Stimulated activated CD8-positive, alpha-beta memory T cell treated with anti-CD3 and anti-CD28 coated beads, Interleukin-12 subunit alpha, Interleukin-12 subunit beta, amount 100 ng/mL, for 24 hours (primary cell): ENCODE results near the gene IPMK.
"Not testable (repeated sequence)": the region's sequence is repeated elsewhere in the genome, so short reads cannot be mapped to it uniquely, and the experiment has no call there.

ENCODE experiments used
- DNase-seq: peaks from one replicate; pipeline ENCODE4 v3.0.0-alpha.2; 2020; ENCODE audit errors: extremely low read depth

The IPMK gene

DNA sequence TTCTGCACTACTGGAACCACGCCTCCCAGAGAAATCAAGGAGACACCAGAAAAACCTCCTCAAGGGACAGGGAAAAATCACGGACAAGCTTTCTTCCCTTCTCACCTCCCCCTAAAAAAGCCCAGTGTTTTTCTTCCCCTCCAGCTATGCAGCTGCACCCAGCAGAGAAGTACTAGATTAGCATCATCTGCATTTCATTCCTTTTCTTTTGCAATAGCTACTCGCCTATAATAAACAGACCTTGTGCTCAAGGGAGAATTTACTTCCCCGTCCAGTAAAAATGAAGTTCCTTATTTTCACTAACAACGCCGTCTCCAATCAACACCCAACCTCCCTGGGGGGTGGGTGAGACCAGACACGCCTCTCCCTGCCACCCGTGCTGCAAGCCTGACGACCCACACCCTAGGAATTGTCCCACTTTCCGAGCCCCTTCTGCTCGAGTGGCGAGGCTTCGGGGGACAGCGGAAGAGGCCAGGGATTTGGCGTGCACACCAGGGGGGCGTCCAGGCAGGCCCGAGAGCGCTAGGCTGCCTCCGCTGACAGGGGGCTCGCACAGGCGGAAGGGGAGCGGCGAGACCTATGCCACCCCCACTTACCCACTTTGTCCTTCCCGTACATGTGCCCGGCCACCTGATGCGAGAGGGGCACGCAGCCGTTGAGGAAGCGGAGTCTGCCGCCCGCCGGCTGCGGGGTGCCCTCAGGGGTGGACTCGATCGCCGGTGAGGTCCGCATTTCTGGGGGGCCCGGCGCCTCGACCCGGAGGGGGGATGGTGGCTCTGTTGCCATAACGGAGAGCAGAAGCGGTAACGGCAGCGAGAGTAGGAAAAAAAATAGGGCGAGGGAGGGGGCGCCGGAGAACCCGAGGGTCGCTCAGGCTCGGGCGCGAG lies 625 bp downstream of the IPMK start:
- DNase-seq: no peak

DNA sequence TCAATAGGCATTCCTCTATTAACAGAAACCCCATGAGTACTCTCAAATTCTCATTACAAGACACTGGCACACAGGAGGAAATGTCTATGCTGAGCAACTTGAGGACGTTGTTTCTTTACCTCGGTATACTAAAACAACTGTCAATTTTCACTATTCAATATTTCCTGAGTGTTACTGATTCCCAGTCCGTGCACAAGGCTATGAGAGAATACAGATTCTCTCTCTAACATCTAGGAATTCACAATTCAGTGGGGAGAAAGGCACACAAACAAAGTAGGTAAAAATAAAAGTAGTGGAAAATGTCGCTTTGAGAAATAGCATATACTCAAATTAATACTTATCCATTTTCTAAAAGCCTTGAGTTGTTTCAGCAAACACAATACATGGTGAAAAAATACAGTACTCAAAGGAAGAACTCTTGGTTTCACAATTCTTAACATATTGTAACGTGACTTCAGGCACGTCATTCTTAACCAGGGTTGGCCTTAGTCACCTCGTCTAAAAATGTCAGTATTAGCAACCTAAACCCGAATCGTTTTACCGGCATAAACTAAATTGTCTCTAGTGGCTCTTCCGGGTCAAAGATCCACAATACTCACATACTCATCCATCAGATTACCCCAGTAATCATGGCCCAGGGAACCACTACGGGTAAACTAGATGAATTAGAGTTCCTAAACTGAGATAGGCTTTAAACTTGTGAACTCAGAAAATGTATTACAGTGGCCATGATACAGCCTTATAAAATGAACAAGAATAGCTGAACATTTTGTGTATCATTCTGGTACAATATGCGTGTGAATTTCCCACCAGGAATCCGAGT lies 1.5 kb downstream of the IPMK start:
- DNase-seq: no peak

DNA sequence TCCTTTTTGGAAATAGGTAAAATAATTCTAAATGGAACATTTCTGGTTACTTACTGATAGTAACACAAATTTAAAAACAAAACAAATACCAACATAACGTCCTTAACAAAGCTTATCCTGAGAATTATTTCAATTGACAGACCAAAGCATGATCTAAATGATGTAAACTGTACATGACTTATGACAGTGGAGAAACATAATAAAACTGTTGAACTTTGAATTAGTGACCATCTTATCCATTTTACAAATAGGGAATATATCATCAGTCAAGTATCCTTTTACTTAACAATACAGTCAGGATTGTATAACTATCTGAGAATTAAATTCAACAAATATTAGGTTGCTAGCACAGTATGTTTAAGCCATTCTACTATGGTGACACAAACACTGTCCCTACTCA lies 2.4 kb downstream of the IPMK start:
- DNase-seq: no peak

DNA sequence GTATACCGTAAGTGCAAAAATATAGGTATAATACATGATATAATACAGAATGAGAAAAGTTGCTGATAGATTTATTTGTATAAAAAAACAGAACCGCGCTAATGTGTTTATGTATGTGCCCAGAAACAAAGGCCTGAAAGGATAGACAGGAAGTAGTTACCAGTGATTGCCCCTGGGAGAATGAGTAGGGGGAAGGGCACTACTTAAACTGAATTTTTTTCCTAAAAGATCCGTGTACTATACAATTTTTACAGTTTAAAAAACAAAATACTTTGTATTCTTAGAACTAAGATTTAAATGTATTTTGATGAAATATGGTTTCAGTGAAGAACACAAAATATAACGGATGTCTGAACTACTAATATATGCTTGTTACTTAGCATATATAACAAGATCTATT lies 2.9 kb downstream of the IPMK start:
- DNase-seq: no peak

DNA sequence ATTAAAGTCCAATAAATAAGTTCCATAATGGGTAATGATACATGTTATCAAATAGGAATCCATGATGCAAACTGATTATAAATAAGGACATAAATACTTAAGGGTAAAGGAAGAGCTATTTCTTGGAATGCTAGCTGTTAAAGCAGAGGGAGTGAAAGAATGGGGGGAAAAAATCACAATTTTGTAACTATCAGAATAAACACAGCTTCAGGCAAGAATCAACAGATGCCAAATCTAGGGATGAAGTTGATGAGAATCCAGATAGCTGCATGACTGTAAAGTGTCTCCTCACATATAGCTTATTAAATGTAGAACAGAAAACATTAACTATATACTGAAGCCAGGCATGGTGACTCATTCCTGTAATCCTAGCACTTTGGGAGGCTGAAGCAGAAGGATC lies 4.9 kb downstream of the IPMK start:
- no peak for DNase-seq

DNA sequence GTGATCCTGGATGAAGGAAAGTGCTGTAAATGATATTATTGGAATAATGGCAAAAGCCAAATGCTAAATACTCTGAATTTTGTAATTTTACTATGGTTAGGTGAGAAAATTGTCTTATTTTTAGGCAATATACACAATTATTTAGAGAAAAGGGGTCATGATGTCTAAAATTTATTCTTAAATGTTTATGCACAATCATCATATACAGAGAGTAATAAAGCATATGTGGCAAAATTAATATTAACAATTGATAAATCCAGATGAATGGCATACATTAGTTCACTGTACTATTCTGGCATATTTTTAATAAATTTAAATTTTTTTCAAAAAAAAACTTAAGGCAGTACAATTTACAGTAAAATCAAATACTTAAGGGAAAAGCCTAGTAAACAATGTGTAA lies 7.4 kb downstream of the IPMK start:
- no peak for DNase-seq

DNA sequence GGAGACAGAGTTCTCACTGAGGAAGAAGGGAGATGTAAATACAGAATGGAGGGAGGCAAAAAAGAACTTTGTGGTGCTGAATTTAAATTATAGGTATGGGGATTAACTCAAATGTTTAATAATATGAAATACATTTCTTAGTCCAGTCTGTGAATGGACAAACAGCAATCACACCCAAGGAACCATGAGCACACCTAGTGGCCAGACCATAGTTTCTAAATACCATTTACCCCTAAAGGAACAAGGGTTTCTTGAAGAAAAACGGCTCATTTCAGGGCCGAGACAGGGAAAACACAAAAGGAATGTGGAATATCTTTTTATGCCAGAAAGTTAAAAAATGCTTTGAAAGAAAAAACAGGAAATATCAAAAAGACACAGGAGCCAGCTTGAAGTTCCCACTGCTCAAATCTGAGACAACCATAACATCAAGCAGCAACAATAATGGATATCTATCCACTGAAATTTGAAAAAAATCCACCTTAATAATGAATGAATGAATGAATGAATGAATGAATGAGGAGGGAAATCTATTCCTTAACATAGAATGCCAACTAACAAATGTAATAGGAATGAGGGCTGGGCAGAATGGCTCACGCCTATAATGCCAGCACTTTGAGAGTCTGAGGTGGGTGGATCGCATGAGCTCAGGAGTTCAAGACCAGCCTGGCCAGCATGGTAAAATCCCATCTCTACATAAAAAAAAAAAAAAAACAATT lies 8.6 kb downstream of the IPMK start:
- no peak for DNase-seq

DNA sequence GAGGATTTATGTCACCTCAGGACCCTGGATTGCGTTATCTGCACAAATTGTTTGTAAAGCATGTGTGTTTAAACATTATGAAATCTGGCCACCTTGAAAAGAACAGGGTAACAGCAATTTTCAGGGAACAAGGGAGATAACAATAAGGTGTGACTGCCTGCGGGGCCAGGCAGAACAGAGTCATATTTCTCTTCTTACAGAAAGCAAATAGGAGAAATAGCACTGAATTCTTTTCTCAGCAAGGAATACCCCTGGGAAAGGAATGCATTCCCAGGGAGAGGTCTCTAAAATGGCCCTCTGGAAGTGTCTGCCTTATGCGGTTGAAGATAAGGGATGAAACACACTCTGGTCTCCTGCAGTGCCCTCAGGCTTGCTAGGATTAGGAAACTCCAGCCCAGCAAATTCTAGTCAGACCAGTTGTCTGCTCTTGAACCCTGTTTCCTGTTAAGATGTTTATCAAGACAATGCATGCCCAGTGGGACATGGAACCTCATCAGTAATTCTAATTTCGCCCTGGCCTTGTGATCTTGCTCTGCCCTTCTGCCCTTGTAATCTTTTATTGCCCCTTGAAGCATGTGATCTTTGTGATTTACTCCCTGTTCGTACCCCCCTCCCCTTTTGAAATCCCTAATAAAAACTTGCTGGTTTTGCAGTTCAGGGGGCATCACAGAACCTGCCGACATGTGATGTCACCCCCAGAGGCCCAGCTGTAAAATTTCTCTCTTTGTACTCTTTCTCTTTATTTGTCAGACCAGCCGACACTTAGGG lies 11.5 kb downstream of the IPMK start:
- not testable (repeated sequence) for DNase-seq

DNA sequence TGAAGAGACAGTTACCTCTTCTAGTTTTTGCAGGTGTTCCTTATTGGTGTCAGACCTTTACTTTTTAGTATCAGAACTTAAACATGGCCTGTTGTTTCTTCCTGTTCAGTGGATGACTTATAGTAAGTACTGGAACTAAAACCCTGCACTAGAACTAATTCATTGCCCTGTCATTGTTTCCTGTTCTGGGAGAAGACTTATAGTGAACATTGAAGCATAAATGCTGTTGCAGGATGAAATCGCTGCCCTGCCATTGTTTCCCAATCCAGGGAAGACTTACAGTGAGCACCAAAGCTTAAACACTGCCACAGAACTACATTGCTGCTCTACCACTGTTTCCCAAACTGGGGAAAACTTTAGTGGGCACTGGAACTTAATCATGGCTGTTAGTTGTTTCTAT lies 13.1 kb downstream of the IPMK start:
- DNase-seq: no peak

DNA sequence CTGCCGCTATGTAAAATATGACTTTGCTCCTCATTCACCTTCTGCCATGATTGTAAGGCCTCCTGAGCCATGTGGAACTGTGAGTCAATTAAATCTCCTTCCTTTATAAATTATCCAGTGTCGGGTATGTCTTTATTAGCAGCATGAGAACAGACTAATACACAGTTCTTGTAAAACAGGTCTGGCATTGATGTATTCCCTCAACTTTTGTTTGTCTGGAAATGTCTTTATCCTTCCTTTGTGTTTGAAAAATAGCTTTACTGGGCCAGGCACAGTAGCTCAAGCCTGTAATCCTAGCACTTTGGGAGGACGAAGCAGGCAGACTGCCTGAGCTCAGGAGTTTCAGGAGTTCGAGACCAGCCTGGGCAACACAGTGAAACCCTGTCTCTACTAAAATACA lies 14.5 kb downstream of the IPMK start:
- DNase-seq: no peak

DNA sequence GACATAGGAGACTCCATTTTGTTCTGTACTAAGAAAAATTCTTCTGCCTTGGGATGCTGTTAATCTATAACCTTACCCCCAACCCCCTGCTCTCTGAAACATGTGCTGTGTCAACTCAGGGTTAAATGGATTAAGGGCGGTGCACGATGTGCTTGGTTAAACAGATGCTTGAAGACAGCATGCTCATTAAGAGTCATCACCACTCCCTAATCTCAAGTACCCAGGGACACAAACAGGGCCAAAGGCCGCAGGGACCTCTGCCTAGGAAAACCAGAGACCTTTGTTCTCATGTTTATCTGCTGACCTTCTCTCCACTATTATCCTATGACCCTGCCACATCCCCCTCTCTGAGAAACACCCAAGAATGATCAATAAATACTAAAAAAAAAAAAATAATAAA lies 23.0 kb downstream of the IPMK start:
- not testable (repeated sequence) for DNase-seq

DNA sequence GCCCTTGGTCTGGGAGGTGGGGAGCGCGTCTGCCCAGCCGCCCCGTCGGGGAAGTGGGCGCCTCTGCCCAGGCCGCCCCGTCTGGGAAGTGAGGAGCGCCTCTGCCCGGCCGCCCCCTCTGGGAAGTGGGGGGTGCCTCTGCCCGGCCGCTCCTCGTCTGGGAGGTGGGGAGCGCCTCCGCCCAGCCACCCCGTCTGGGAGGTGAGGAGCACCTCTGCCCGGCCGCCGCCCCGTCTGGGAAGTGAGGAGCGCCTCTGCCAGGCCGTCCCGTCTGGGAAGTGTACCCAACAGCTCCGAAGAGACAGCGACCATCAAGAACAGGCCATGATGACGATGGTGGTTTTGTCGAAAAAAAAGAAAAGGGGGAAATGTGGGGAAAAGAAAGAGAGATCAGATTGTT lies 23.5 kb downstream of the IPMK start:
- DNase-seq: not testable (repeated sequence)

DNA sequence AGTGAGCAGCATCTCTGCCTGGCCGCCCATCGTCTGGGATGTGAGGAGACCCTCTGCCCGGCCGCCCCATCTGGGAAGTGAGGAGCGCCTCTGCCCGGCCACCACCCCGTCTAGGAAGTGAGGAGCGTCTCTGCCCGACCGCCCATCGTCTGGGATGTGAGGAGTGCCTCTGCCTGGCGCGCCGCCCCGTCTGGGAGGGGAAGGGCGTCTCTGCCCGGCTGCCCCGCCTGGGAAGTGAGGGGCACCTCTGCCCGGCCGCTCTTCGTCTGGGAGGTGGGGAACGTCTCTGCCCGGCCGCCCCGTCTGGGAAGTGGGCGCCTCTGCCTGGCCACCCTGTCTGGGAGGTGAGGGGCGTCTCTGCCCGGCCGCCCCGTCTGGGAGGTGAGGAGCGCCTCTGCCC lies 23.9 kb downstream of the IPMK start:
- not testable (repeated sequence) for DNase-seq

DNA sequence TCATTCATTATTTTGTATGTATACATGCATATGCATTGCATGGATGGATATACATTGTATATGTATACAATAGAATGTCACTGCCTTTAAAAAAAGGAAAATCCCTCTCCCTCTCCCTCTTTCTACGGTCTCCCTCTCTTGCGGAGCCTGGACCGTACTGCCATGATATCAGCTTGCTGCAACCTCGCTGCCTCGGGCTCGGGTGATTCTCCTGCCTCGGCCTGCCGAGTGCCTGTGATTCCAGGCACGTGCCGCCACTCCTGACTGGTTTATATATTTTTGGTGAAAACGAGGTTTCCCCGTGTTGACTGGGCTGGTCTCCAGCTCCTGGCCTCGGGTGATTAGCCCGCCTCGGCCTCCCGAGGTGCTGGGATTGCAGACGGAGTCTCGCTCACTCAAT lies 24.4 kb downstream of the IPMK start:
- no peak for DNase-seq

DNA sequence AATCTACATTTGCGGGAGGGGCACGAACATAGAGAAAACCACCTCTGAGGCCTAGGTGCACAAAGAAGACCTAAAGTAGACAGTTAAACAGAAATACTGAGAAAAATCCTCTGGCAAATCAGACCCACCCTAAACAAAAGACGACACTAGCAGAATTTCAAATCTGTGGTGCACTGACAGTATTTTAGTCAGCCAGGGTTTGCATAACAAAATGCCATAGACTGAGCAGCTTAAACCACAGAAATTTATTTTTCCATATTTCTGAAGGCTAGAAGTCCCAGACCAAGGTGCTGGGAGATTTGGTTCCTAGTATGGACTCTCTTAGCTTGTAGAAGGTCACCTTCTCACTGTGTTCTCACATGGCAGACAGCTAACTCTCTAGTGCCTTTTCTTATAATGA lies 26.3 kb downstream of the IPMK start:
- DNase-seq: no peak

DNA sequence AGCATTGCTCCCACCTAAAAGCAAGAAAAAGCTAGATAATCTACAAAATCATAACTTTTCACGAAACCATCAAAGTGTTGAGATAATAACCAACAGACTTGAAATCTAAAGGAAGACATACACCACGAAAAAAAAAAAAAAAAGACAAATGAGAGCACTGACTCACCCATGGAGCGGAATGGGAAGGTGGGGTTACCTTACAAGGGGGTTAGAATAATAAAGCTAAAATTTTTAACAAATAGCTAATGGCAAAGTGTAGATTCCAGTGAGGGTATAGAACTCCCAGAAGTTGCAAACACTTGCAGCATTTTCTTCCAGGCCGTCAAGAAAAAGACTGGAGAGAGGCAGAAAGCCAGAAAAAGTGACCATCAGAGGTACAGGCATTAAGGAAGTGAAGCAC lies 27.2 kb downstream of the IPMK start:
- no peak for DNase-seq

DNA sequence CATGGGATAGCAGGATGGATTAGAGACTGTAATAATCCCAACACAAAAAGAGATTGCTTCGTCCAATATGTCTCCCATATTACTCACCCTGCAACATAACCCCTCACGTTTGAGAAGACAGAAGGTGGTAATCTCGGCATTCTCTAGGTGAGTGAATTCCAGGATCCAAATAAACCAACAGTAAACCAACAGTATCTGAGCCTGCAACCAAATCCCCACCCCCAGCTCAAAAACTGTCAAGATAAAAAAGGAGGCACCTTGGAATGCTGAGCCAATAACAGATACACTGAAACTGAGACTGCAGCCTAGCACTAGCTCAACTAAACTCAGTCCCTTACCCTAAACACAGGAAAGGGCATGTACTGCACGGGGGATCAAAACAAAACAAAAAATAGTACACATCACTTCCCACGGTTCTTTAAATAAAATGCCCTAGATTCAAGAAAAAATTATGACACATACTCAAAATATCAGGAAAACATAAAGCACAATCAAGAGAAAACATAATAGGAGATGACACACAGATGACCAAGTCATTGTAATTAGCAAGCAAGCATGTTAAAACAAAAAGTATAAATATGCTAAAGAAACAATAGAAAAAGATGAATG lies 28.0 kb downstream of the IPMK start:
- DNase-seq: no peak

DNA sequence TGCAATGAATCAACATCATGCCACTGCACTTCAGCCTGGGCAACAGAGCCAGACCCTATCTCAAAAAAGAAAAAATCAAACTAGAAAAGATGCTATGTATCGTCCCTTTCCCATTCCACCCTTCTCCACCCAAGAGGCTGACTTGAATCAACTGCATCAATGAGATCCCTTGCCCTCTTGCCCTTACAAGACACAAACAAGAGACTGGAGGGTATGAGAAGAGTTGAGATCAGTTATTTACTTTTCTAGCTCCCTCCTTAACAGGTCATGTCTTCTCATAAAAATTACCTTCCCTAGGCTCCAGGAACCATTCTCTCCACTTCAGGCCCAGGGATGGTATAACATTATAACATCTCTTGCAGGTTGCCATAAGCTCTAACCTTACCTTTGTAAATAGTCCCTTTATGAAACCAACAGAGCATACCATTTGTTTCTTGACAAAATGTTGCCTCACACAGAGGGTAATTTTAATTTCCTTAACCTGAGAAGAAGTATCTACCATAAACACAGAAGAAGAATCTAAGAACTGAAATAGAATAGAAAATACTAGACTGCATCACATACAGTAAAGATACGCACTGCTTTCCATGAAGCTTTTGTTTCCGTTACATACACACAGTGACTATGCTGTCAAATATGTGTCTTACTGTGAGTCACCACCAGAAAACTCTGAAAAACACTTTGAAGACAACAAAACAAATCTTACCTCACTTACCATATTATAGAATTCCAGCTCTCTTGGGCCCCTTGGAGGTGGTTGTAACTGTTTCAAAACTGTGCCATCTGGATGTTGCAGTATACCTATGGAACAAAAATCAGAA lies 30.5 kb downstream of the IPMK start:
- DNase-seq: no peak

DNA sequence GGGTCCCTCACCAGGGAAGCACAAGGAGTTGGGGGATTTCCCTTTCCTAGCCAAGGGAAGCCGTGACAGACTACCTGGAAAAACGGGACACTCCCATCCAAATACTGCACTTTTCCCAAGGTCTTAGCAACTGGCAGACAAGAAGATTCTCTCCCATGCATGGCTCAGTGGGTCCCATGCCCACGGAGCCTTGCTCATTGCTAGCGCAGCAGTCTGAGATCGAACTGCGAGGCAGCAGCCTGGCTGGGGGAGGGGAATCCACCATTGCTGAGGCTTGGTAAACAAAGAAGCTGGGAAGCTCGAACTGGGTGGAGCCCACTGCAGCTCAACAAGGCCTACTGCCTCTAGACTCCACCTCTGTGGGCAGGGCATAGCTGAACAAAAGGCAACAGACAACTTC lies 37.8 kb downstream of the IPMK start:
- not testable (repeated sequence) for DNase-seq

DNA sequence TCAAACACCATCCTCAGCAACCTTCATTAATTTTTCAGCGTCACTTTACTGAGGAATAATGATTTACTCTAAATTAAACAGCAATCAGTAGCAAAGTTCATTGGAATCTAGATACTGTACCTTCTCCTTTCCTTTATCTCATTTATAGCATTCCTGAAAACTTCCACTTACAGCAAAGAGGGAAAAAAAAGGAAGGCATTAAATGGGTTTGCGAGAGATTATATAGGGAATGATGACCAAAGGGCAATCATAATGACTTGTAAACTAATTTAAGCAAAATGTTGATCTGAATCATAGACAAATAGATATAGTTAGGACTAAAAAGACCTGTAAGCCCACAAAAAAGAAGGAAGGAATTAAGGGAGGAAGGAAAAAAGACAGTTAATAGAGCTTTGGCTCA lies 42.0 kb downstream of the IPMK start:
- no peak for DNase-seq
